Anterior cingulate cortex (tissue), 58 donors: ENCODE measurements around the gene RTBDN.
A peak's percentile ranks its signal among the peaks of the same experiment; 100 is the strongest.
"Not testable (repeated sequence)": the region's sequence is repeated elsewhere in the genome, so short reads cannot be mapped to it uniquely, and the experiment has no call there.

ENCODE experiments used
- DNase-seq, 58 donors: peaks; one replicate each; lab custom pipeline; 2025; lab: John Stamatoyannopoulos, UW

RTBDN gene

GRCh38 chr19:12858041-12858928 lies 23.9 kb upstream of the RTBDN start:
- no peak for DNase-seq

DNA sequence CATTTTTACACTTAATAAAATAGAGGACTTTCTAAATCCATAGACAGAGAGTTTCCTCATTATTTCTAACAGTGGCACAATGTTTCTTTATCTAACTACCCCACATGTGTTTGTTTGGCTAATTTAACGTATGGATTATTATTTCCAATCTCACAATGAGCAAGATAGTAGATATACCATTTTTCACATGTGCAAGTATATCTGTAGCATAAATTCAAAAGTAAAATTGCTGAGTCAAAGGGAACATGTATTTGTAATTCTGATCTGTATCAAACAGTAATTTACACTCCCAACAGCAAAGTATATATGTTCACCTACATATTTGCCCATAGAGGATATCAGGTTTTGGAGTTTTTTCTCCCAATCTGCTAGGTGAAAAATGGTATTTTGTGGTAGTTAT lies 22.3 kb upstream of the RTBDN start:
- DNase-seq, result no peak

GRCh38 chr19:12847159-12848139 lies 13.1 kb upstream of the RTBDN start:
- DNase-seq, result peak in 55 of 58 donors; percentile 6 to 88 (median 64)

- not testable (repeated sequence) for DNase-seq
Observed at GRCh38 chr19:12846613-12847012, 12.2 kb upstream of the RTBDN start.

DNA sequence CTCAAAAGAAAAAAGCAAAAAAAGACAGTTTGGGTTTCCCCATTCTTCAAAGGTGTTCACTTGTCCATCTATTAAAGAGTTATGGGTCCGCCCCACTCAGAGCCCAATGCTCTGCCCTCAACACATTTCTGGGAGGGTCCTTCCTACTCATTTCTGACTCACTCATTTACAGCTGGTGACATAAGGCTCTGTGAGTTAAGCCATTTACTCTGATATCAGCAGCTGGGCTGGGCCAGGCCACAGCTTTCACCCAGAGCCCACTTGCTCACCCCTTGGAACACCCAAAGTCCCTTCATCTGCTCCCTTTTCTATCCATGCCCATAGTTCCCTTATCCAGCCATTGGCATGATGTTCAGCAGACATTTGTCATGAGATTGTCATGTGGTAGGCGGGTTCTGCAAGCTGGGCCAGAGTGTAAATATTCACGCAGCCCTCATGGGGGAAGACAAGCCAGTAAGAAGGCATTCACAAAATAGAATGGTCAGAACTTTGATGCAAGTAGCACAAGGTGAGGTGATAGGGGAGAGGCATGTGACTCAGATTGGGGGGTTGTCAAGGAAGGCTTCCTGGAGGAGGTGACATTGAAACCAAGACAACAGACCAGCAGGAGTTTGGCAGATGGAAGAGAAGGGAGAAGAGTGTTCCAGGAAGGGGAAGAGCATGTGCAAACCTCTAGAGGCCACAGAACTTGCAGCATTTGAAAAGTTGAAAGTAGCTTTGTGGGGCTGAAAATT lies 9.8 kb upstream of the RTBDN start:
- DNase-seq, result no peak

DNA sequence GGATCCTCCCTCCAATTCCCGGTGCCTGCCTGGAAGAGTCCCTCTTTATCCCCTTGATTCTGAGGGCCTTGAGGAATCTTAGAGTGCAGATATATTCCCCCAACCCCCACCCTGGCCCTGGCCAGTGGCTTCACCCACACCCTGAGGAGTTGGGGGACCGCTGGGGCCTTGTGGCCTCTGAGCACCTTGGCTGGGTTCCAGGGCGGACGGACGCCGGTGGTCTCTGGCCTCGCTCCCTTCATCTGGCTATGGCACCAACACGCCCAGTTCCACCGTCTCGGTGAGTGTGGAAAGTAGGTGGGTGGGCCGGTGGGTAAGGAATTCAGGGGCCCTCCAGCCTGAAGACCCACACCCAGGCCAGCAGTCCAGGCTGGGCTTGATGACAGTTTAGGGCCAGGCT lies 8.9 kb upstream of the RTBDN start:
- DNase-seq, result no peak

DNA sequence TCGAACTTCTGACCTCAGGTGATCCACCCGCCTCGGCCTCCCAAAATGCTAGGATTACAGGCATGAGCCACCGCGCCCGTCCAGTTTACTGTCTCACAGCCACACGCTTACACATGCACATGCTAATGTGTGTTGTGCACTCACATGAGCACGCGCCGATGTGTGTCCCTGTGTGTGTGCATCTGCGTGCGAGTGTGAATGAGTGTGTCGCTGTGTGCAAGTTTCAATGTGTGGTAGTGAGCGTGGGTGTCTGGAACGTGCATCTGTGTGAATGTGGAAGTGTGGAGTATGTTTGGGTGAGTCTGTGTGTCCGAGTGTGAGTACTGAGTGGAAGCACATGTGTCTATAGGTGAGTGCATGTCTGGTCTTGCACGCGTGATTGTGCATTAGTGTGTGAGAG lies 8.1 kb upstream of the RTBDN start:
- no peak for DNase-seq

DNA sequence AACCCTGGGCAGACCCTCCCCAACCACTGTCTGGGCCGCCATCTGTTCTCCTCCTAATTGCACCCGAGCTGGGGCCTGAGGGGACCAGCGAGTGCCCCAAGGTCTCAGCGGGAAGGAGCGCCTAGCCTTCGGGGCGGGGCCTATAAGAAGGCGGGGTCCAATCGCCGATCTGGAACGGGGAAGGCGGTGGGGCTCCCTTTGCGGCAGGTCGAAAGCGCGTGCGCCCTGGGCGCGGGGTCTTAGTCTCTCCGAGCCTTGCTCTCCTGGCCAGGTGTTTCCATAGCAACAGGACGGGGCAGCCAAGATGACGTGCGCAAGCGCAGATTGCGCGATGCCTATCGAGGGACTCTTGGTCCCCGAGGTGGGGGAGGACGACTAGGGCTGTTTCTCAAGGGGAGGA lies 6.7 kb upstream of the RTBDN start:
- peak in 16 of 58 donors; percentile 13 to 64 (median 32) for DNase-seq

DNA sequence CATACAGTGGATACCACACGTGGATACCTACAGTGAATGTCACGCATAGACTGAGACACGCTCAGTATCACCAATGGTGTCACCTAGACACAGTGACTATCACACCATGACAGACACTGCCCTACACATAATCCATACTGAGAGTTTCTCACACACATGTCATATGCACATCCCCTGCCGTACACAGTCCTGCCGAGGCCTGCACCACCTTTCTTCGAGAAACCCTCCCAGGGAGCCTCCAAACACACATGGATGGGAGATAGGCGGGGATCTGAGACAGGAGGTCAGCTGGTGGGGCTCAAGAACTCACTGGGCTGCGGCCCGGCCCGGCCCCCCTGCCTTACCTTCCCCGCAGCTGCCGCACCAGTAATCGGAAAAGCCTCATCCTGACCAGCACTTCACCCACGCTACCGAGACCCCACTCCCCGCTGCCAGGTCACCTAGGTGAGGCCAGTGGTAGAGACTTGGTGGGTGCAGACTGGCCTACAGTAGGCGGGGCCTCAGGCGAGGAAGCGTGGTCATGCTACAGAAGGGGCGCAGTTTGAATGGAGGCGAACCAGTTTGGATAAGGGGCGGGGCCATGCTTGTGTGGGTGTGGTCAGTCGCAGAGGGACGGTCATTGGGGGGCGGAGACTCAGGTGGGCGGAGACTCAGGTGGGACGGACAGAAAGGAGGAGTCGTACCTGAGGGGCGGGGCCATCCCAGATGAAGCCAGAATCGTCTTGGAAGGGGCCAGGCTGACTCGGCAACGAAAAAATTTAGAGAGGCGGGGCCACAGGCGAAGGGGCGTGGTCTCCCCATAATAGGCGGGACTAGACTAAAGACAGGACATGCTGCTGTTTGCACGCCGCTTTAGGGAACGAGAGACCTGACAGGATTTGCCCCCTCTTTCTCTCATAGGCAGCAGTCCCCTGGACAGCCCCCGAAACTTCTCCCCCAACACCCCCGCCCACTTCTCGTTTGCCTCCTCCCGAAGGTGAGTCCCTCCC lies 6.0 kb upstream of the RTBDN start:
- peak in 32 of 58 donors; percentile 7 to 76 (median 39) for DNase-seq

GRCh38 chr19:12838886-12839756 lies 4.7 kb upstream of the RTBDN start:
- peak in 5 of 58 donors; percentile 1 to 25 (median 15) for DNase-seq

DNA sequence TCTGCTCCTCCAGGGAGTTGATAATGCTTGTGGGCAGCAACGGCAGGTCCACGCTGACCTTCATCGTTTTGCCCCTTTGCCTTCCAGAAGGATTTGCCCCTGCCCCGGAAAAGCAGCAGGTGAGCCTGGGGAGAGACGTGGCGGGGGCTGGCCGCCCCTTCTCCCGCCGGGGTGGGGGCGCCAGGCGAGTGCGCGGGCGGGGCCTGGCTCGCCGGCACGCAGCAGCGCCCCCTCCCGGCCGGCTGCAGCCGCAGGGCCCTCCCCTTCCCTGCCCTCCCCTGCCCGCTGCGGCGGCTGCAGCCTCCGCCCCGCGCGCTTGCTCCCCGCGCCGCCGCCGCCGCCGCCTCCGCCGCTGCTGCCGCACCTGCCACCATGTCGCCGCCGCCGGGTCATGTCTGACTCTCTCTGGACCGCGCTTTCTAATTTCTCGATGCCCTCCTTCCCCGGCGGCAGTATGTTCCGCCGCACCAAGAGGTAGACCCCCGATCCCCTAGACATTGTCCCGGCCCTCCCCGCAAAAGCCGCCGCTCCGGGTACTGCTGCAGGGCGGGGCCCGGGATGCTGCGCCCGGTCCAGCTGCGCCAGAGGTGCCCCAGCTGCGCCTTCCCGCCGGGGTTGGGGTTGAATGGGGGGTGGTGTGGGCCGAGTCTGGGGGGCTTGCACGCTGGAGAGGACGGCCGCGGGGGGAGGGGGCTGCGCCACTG lies 4.0 kb upstream of the RTBDN start, which contains the start of gene MAST1:
MAST1 (plus strand) TSS at position 334 of the 704 bp plus-strand sequence; CDS start at position 392, 58 bp downstream.
- DNase-seq, result peak in 27 of 58 donors; percentile 7 to 74 (median 30)

- DNase-seq, result no peak
Observed at GRCh38 chr19:12837225-12837624, 2.8 kb upstream of the RTBDN start.

GRCh38 chr19:12836529-12836863 lies 2.1 kb upstream of the RTBDN start:
- DNase-seq, result no peak

- DNase-seq, result peak in 24 of 58 donors; percentile 9 to 72 (median 33)
Observed at GRCh38 chr19:12834976-12835757, 788 bp upstream of the RTBDN start.

GRCh38 chr19:12833738-12834565 lies 427 bp downstream of the RTBDN start:
- peak in 21 of 58 donors; percentile 4 to 66 (median 28) for DNase-seq

- no peak for DNase-seq
Observed at GRCh38 chr19:12833418-12833737, 1.0 kb downstream of the RTBDN start.
